ENCODE results near the gene YKT6.

The YKT6 gene

GRCh38 chr7:44186736-44187135 is 14.0 kb upstream of the YKT6 start:
- Histone ChIP-seq H2AK5ac (ENCODE audit: low read depth, low read length) (no peak overlapping the region), H4K8ac (ENCODE audit: low read depth, low read length) (no peak overlapping the region), H3K4me3 (ENCODE audit: low read length in 2 of 2) (no peak overlapping the region), H2BK5ac (ENCODE audit: low read length) (no peak overlapping the region), H3K14ac (ENCODE audit: low read length) (no peak overlapping the region), H4K91ac (ENCODE audit: low read depth, low read length, poor library complexity) (no peak overlapping the region), H3K9ac (ENCODE audit: low read depth, low read length, poor library complexity) (no peak overlapping the region), H3K79me1 (ENCODE audit: low read depth, low read length) (no peaks in the 10 kb centered on the region), H3K18ac (ENCODE audit: low read length) (no peak overlapping the region), H3K27ac (replicated peaks; ENCODE audit: low read length) (no peak overlapping the region), H2BK15ac (ENCODE audit: low read length) (no peak overlapping the region), H3K4me2 (ENCODE audit: insufficient read depth, low read length, poor library complexity, severe bottlenecking) (no peak overlapping the region), H2BK12ac (ENCODE audit: low read length) (no peak overlapping the region), H3K4ac (ENCODE audit: low read length) (no peak overlapping the region), H3K27me3 (ENCODE audit: control insufficient read depth in 3 of 3, insufficient read depth in 3 of 3, low read depth in 1 of 3, low read length in 3 of 3) (peaks cover 0 to 39% (median 0%) of the 10 kb centered on the region in 3 experiments), H3K23ac (ENCODE audit: low read depth, low read length, poor library complexity) (no peak overlapping the region), H2AFZ (ENCODE audit: low read length) (no peak overlapping the region), H3K4me1 (ENCODE audit: control insufficient read depth in 2 of 2, insufficient read depth in 1 of 2, low read depth in 1 of 2, low read length in 2 of 2) (peaks cover 3 to 13% of the 10 kb centered on the region in 2 donors), H2BK120ac (ENCODE audit: low read depth, low read length) (no peak overlapping the region), H3K36me3 (replicated peaks in 1 of 2; ENCODE audit: control insufficient read depth in 2 of 2, insufficient read depth in 2 of 2, low read length in 2 of 2) (no peaks in the 10 kb centered on the region), H3K9me3 (replicated peaks in 1 of 2; ENCODE audit: control insufficient read depth in 2 of 2, insufficient read depth in 1 of 2, low read depth in 1 of 2, low read length in 2 of 2) (peaks cover 6% of the 10 kb centered on the region in 2 donors)
- DNase-seq (ENCODE audit: low spot score), result no peak
- no CpG with 5 or more reads among the region's 5 CpGs for WGBS, 2 donors (ENCODE audit: extremely low coverage in 2 of 2, insufficient read length in 2 of 2, insufficient replicate concordance in 1 of 2)

GRCh38 chr7:44187636-44188416 is 13.0 kb upstream of the YKT6 start:
- no CpG with 5 or more reads among the region's 9 CpGs for WGBS, 2 donors (ENCODE audit: extremely low coverage in 2 of 2, insufficient read length in 2 of 2, insufficient replicate concordance in 1 of 2)
- Histone ChIP-seq H2BK12ac (ENCODE audit: low read length) (no peak overlapping the region), H3K9ac (ENCODE audit: low read depth, low read length, poor library complexity) (no peak overlapping the region), H2BK5ac (ENCODE audit: low read length) (no peak overlapping the region), H3K4me3 (ENCODE audit: low read length in 2 of 2) (no peak overlapping the region), H3K4me2 (ENCODE audit: insufficient read depth, low read length, poor library complexity, severe bottlenecking) (no peak overlapping the region), H2AK5ac (ENCODE audit: low read depth, low read length) (peak overlapping the region; percentile 66), H4K8ac (ENCODE audit: low read depth, low read length) (no peak overlapping the region), H3K27me3 (ENCODE audit: control insufficient read depth in 3 of 3, insufficient read depth in 3 of 3, low read depth in 1 of 3, low read length in 3 of 3) (peaks cover 0 to 31% (median 0%) of the 10 kb centered on the region in 3 experiments), H2BK15ac (ENCODE audit: low read length) (peak overlapping the region; percentile 12), H3K23ac (ENCODE audit: low read depth, low read length, poor library complexity) (no peak overlapping the region), H3K27ac (replicated peaks; ENCODE audit: low read length) (no peak overlapping the region), H3K36me3 (replicated peaks in 1 of 2; ENCODE audit: control insufficient read depth in 2 of 2, insufficient read depth in 2 of 2, low read length in 2 of 2) (no peaks in the 10 kb centered on the region), H3K4me1 (ENCODE audit: control insufficient read depth in 2 of 2, insufficient read depth in 1 of 2, low read depth in 1 of 2, low read length in 2 of 2) (peaks cover 3 to 13% of the 10 kb centered on the region in 2 donors), H2BK120ac (ENCODE audit: low read depth, low read length) (peak overlapping the region; percentile 16), H3K14ac (ENCODE audit: low read length) (no peak overlapping the region), H3K79me1 (ENCODE audit: low read depth, low read length) (no peaks in the 10 kb centered on the region), H3K18ac (ENCODE audit: low read length) (no peak overlapping the region), H3K4ac (ENCODE audit: low read length) (no peak overlapping the region), H4K91ac (ENCODE audit: low read depth, low read length, poor library complexity) (no peak overlapping the region), H2AFZ (ENCODE audit: low read length) (peak overlapping the region; percentile 56), H3K9me3 (replicated peaks in 1 of 2; ENCODE audit: control insufficient read depth in 2 of 2, insufficient read depth in 1 of 2, low read depth in 1 of 2, low read length in 2 of 2) (peaks cover 0 to under 1% of the 10 kb centered on the region in 2 donors)
- no peak for DNase-seq (ENCODE audit: low spot score)

GRCh38 chr7:44188480-44189225 is 12.1 kb upstream of the YKT6 start:
- no peaks in the 10 kb centered on the region for H3K36me3 ChIP-seq (replicated peaks in 1 of 2; ENCODE audit: control insufficient read depth in 2 of 2, insufficient read depth in 2 of 2, low read length in 2 of 2)
- peaks cover 3 to 13% of the 10 kb centered on the region in 2 donors for H3K4me1 ChIP-seq (ENCODE audit: control insufficient read depth in 2 of 2, insufficient read depth in 1 of 2, low read depth in 1 of 2, low read length in 2 of 2)
- H3K4ac ChIP-seq (ENCODE audit: low read length), result no peak overlapping the region
- no peak overlapping the region for H3K23ac ChIP-seq (ENCODE audit: low read depth, low read length, poor library complexity)
- peaks cover 0 to 30% (median 0%) of the 10 kb centered on the region in 3 experiments for H3K27me3 ChIP-seq (ENCODE audit: control insufficient read depth in 3 of 3, insufficient read depth in 3 of 3, low read depth in 1 of 3, low read length in 3 of 3)
- no peak overlapping the region for H4K8ac ChIP-seq (ENCODE audit: low read depth, low read length)
- no peak overlapping the region for H3K4me3 ChIP-seq (ENCODE audit: low read length in 2 of 2)
- H3K14ac ChIP-seq (ENCODE audit: low read length), result no peak overlapping the region
- H2BK5ac ChIP-seq (ENCODE audit: low read length), result no peak overlapping the region
- H3K79me1 ChIP-seq (ENCODE audit: low read depth, low read length), result no peaks in the 10 kb centered on the region
- H2AFZ ChIP-seq (ENCODE audit: low read length), result peak overlapping the region; percentile 56
- peak overlapping the region; percentile 62 for H3K18ac ChIP-seq (ENCODE audit: low read length)
- no peak overlapping the region for H2BK12ac ChIP-seq (ENCODE audit: low read length)
- no CpG with 5 or more reads among the region's 16 CpGs for WGBS, 2 donors (ENCODE audit: extremely low coverage in 2 of 2, insufficient read length in 2 of 2, insufficient replicate concordance in 1 of 2)
- peak overlapping the region; percentile 16 for H2BK120ac ChIP-seq (ENCODE audit: low read depth, low read length)
- no peak overlapping the region for H3K9ac ChIP-seq (ENCODE audit: low read depth, low read length, poor library complexity)
- peak overlapping the region; percentile 66 for H2AK5ac ChIP-seq (ENCODE audit: low read depth, low read length)
- DNase-seq (ENCODE audit: low spot score), result no peak
- H3K9me3 ChIP-seq (replicated peaks in 1 of 2; ENCODE audit: control insufficient read depth in 2 of 2, insufficient read depth in 1 of 2, low read depth in 1 of 2, low read length in 2 of 2), result no peaks in the 10 kb centered on the region
- no peak overlapping the region for H3K27ac ChIP-seq (replicated peaks; ENCODE audit: low read length)
- H2BK15ac ChIP-seq (ENCODE audit: low read length), result peak overlapping the region; percentile 12
- H3K4me2 ChIP-seq (ENCODE audit: insufficient read depth, low read length, poor library complexity, severe bottlenecking), result no peak overlapping the region
- H4K91ac ChIP-seq (ENCODE audit: low read depth, low read length, poor library complexity), result no peak overlapping the region

Data from neuronal stem cell (in vitro differentiated cells).